ENCODE data around the gene SAMD4B. TPM values are rescaled to one million over a fixed set of nuclear protein-coding genes. Genes with fewer than 3 reads are reported as not detected.

SAMD4B gene
- total and polyA plus RNA-seq, 7 experiments from 2014 or later, result 7.3 to 84.6 (median 64.0) TPM

- no peaks in the 10 kb centered on the region for H3K27me3 Mint-ChIP-seq
- H3K27me3 ChIP-seq (ENCODE audit: control insufficient read depth in 2 of 2, insufficient read depth in 2 of 2, low read length in 2 of 2), result no peaks in the 10 kb centered on the region
- no peaks in the 10 kb centered on the region for H3K4me1 ChIP-seq (ENCODE audit: control insufficient read depth in 2 of 2, insufficient read depth in 2 of 2, low read length in 2 of 2)
- peaks cover 0 to 56% (median 0%) of the 10 kb centered on the region in 3 experiments for H3K36me3 ChIP-seq (ENCODE audit: control insufficient read depth in 2 of 3, insufficient read depth in 3 of 3, low read length in 3 of 3)
- H3K27ac Mint-ChIP-seq, result no peak overlapping the region
- intact Hi-C loops (cut with micrococcal nuclease), result no loop called here
- ATAC-seq (no peak), DNase-seq (no peak)
- CTCF ChIA-PET, result interaction anchor here (1.2 kb wide), 1 partner anchor 15 kb away, joined by 4 read pairs; the partner anchor contains the start of gene RPS16
- H3K4me1 Mint-ChIP-seq, result peaks cover 0 to 6% (median 0%) of the 10 kb centered on the region in 7 donors
- no peak overlapping the region for H3K4me3 Mint-ChIP-seq
- POLR2A ChIA-PET, result interaction anchor here (1.3 to 5.8 kb wide), 3 partner anchors 15 to 29 kb away, joined by 3 to 25 read pairs (median 3); partner anchors contain the start of genes MED29, PAF1, RPS16 and SUPT5H
- H3K4me3 ChIP-seq (ENCODE audit: low read length), result no peak overlapping the region
- H3K27ac ChIP-seq (ENCODE audit: low read depth, low read length), result no peak overlapping the region
- peaks cover 0 to 22% (median 3%) of the 10 kb centered on the region in 5 donors for H3K36me3 Mint-ChIP-seq
- no peaks in the 10 kb centered on the region for H3K9me3 Mint-ChIP-seq
- no peaks in the 10 kb centered on the region for H3K9me3 ChIP-seq (ENCODE audit: control insufficient read depth in 2 of 3, low read length in 3 of 3)
Measured at GRCh38 chr19:39420769-39421168, 78.5 kb downstream of the SAMD4B start.

GRCh38 chr19:39422020-39422419 is 79.8 kb downstream of the SAMD4B start:
- intact Hi-C loops (cut with micrococcal nuclease), result no loop called here
- Histone ChIP-seq H3K9me3 (ENCODE audit: control insufficient read depth in 2 of 3, low read length in 3 of 3) (no peaks in the 10 kb centered on the region), H3K27me3 (ENCODE audit: control insufficient read depth in 2 of 2, insufficient read depth in 2 of 2, low read length in 2 of 2) (no peaks in the 10 kb centered on the region), H3K4me3 (ENCODE audit: low read length) (no peak overlapping the region), H3K4me1 (ENCODE audit: control insufficient read depth in 2 of 2, insufficient read depth in 2 of 2, low read length in 2 of 2) (no peaks in the 10 kb centered on the region), H3K27ac (ENCODE audit: low read depth, low read length) (no peak overlapping the region), H3K36me3 (ENCODE audit: control insufficient read depth in 2 of 3, insufficient read depth in 3 of 3, low read length in 3 of 3) (peaks cover 0 to 57% (median 0%) of the 10 kb centered on the region in 3 experiments)
- ChIA-PET POLR2A (interaction anchor here (1.4 to 6.9 kb wide), 2 partner anchors 14 to 23 kb away, joined by 3 to 46 read pairs; partner anchors contain the start of genes RPS16 and SUPT5H), CTCF (no interaction called here)
- ATAC-seq, result no peak
- Mint-ChIP-seq H3K27ac (peak overlapping the region in 2 of 9 donors; percentile 15 to 38), H3K9me3 (no peaks in the 10 kb centered on the region), H3K4me1 (peaks cover 0 to 6% (median 0%) of the 10 kb centered on the region in 7 donors), H3K27me3 (no peaks in the 10 kb centered on the region), H3K36me3 (peaks cover 0 to 22% (median 3%) of the 10 kb centered on the region in 5 donors), H3K4me3 (no peak overlapping the region)
- no peak for DNase-seq

GRCh38 chr19:39423258-39424086 is 81.3 kb downstream of the SAMD4B start:
- peak overlapping the region in 2 of 9 donors; percentile 47 to 55 for H3K27ac Mint-ChIP-seq
- H3K27me3 Mint-ChIP-seq, result no peaks in the 10 kb centered on the region

GRCh38 chr19:39424934-39425333 is 82.7 kb downstream of the SAMD4B start:
- Mint-ChIP-seq H3K4me3 (no peak overlapping the region), H3K36me3 (peaks cover 0 to 13% (median 3%) of the 10 kb centered on the region in 5 donors), H3K27ac (peak overlapping the region in 1 of 9 donors; percentile 24), H3K4me1 (peaks cover 0 to 6% (median 0%) of the 10 kb centered on the region in 7 donors), H3K27me3 (no peaks in the 10 kb centered on the region), H3K9me3 (peaks cover 0 to 1% (median 0%) of the 10 kb centered on the region in 11 donors)
- CTCF ChIA-PET, result no interaction called here
- H3K9me3 ChIP-seq (ENCODE audit: control insufficient read depth in 2 of 3, low read length in 3 of 3), result no peaks in the 10 kb centered on the region
- H3K27ac ChIP-seq (ENCODE audit: low read depth, low read length), result no peak overlapping the region
- POLR2A ChIA-PET, result interaction anchor here (0.8 to 6.9 kb wide), 3 partner anchors 10 to 27 kb away, joined by 4 to 46 read pairs (median 4); partner anchors contain the start of gene RPS16
- H3K4me1 ChIP-seq (ENCODE audit: control insufficient read depth in 2 of 2, insufficient read depth in 2 of 2, low read length in 2 of 2), result no peaks in the 10 kb centered on the region
- H3K27me3 ChIP-seq (ENCODE audit: control insufficient read depth in 2 of 2, insufficient read depth in 2 of 2, low read length in 2 of 2), result no peaks in the 10 kb centered on the region
- ATAC-seq (no peak), DNase-seq (no peak)
- H3K36me3 ChIP-seq (ENCODE audit: control insufficient read depth in 2 of 3, insufficient read depth in 3 of 3, low read length in 3 of 3), result peaks cover 0 to 43% (median 0%) of the 10 kb centered on the region in 3 experiments
- no peak overlapping the region for H3K4me3 ChIP-seq (ENCODE audit: low read length)
- intact Hi-C loops (cut with micrococcal nuclease), result no loop called here

More at GRCh38 chr19:39423258-39424086, 81.3 kb downstream of the SAMD4B start:
- Mint-ChIP-seq H3K4me3 (no peak overlapping the region), H3K9me3 (no peaks in the 10 kb centered on the region), H3K4me1 (peaks cover 0 to 6% (median 0%) of the 10 kb centered on the region in 7 donors), H3K36me3 (peaks cover 0 to 19% (median 3%) of the 10 kb centered on the region in 5 donors)
- CTCF ChIA-PET, result no interaction called here
- POLR2A ChIA-PET, result interaction anchor here (1.4 to 6.9 kb wide), 2 partner anchors 12 to 25 kb away, joined by 4 to 46 read pairs; partner anchors contain the start of gene RPS16
- ATAC-seq, result no peak
- Histone ChIP-seq H3K27ac (ENCODE audit: low read depth, low read length) (no peak overlapping the region), H3K4me1 (ENCODE audit: control insufficient read depth in 2 of 2, insufficient read depth in 2 of 2, low read length in 2 of 2) (no peaks in the 10 kb centered on the region), H3K4me3 (ENCODE audit: low read length) (no peak overlapping the region), H3K9me3 (ENCODE audit: control insufficient read depth in 2 of 3, low read length in 3 of 3) (no peaks in the 10 kb centered on the region), H3K27me3 (ENCODE audit: control insufficient read depth in 2 of 2, insufficient read depth in 2 of 2, low read length in 2 of 2) (no peaks in the 10 kb centered on the region), H3K36me3 (ENCODE audit: control insufficient read depth in 2 of 3, insufficient read depth in 3 of 3, low read length in 3 of 3) (peaks cover 0 to 51% (median 0%) of the 10 kb centered on the region in 3 experiments)
- intact Hi-C loops (cut with micrococcal nuclease), result no loop called here
- no peak for DNase-seq

- ATAC-seq (no peak), DNase-seq (no peak)
- Mint-ChIP-seq H3K27ac (peak overlapping the region in 1 of 9 donors; percentile 8), H3K36me3 (peaks cover 0 to 13% (median 3%) of the 10 kb centered on the region in 5 donors), H3K27me3 (no peaks in the 10 kb centered on the region), H3K4me3 (no peak overlapping the region), H3K9me3 (peaks cover 0 to 1% (median 0%) of the 10 kb centered on the region in 11 donors), H3K4me1 (peaks cover 0 to 9% (median 3%) of the 10 kb centered on the region in 7 donors)
- no peak overlapping the region for H3K27ac ChIP-seq (ENCODE audit: low read depth, low read length)
- peaks cover 0 to 5% of the 10 kb centered on the region in 2 donors for H3K4me1 ChIP-seq (ENCODE audit: control insufficient read depth in 2 of 2, insufficient read depth in 2 of 2, low read length in 2 of 2)
- intact Hi-C loops (cut with micrococcal nuclease), result no loop called here
- no peaks in the 10 kb centered on the region for H3K9me3 ChIP-seq (ENCODE audit: control insufficient read depth in 2 of 3, low read length in 3 of 3)
- no peaks in the 10 kb centered on the region for H3K27me3 ChIP-seq (ENCODE audit: control insufficient read depth in 2 of 2, insufficient read depth in 2 of 2, low read length in 2 of 2)
- no peak overlapping the region for H3K4me3 ChIP-seq (ENCODE audit: low read length)
- peaks cover 0 to 43% (median 0%) of the 10 kb centered on the region in 3 experiments for H3K36me3 ChIP-seq (ENCODE audit: control insufficient read depth in 2 of 3, insufficient read depth in 3 of 3, low read length in 3 of 3)
- CTCF ChIA-PET, result interaction anchor here (0.8 kb wide), 1 partner anchor 11 kb away, joined by 5 read pairs; no protein-coding TSS in a partner anchor
- POLR2A ChIA-PET, result interaction anchor here (0.7 to 6.9 kb wide), 4 partner anchors 9 to 19 kb away, joined by 3 to 46 read pairs (median 4); partner anchors contain the start of genes RPS16 and SUPT5H
Measured at GRCh38 chr19:39425744-39426143, 83.5 kb downstream of the SAMD4B start.

GRCh38 chr19:39426170-39426569 is 83.9 kb downstream of the SAMD4B start:
- intact Hi-C loops (cut with micrococcal nuclease), result no loop called here
- POLR2A ChIA-PET, result interaction anchor here (0.7 to 6.9 kb wide), 4 partner anchors 9 to 19 kb away, joined by 3 to 46 read pairs (median 4); partner anchors contain the start of genes RPS16 and SUPT5H

More at GRCh38 chr19:39426170-39426569, 83.9 kb downstream of the SAMD4B start:
- Histone ChIP-seq H3K4me1 (ENCODE audit: control insufficient read depth in 2 of 2, insufficient read depth in 2 of 2, low read length in 2 of 2) (peaks cover 0 to 7% of the 10 kb centered on the region in 2 donors), H3K27me3 (ENCODE audit: control insufficient read depth in 2 of 2, insufficient read depth in 2 of 2, low read length in 2 of 2) (no peaks in the 10 kb centered on the region), H3K36me3 (ENCODE audit: control insufficient read depth in 2 of 3, insufficient read depth in 3 of 3, low read length in 3 of 3) (peaks cover 0 to 43% (median 0%) of the 10 kb centered on the region in 3 experiments), H3K4me3 (ENCODE audit: low read length) (no peak overlapping the region), H3K27ac (ENCODE audit: low read depth, low read length) (no peak overlapping the region), H3K9me3 (ENCODE audit: control insufficient read depth in 2 of 3, low read length in 3 of 3) (no peaks in the 10 kb centered on the region)
- no peak overlapping the region for H3K4me3 Mint-ChIP-seq
- H3K4me1 Mint-ChIP-seq, result peaks cover 0 to 9% (median 3%) of the 10 kb centered on the region in 7 donors
- DNase-seq (no peak), ATAC-seq (no peak)
- no peaks in the 10 kb centered on the region for H3K27me3 Mint-ChIP-seq
- H3K27ac Mint-ChIP-seq, result peak overlapping the region in 3 of 9 donors; percentile 6 to 8 (median 7)
- peaks cover 0 to 1% (median 0%) of the 10 kb centered on the region in 11 donors for H3K9me3 Mint-ChIP-seq
- CTCF ChIA-PET, result no interaction called here
- peaks cover 0 to 13% (median 3%) of the 10 kb centered on the region in 5 donors for H3K36me3 Mint-ChIP-seq

Measured in naive thymus-derived CD4-positive, alpha-beta T cell (primary cell).